GM08714 (cell line): Measurements from ENCODE around the gene FMNL2.

Experiments used
- H3K4me3 ChIP-seq: fragments of 200-500 bp; sonication (Bioruptor generic); 2 replicates; pipeline ENCODE4 v1.5.1; 2014; ENCODE audit warnings: mild to moderate bottlenecking, low read length, inconsistent platforms
- ZNF274 ChIP-seq: IDR thresholded peaks from 2 replicates; pipeline ENCODE4 v1.6.1; 2012; ENCODE audit warnings: mild to moderate bottlenecking, low read depth, low read length

Gene FMNL2

GRCh38 chr2:152588998-152589397, 254.0 kb downstream of the FMNL2 start:
- no peak overlapping the region for H3K4me3 ChIP-seq
- no peak for TF ChIP-seq ZNF274

- no peak overlapping the region for H3K4me3 ChIP-seq
- TF ChIP-seq ZNF274 = no peak
Observed at GRCh38 chr2:152594022-152594766, 259.2 kb downstream of the FMNL2 start.

- H3K4me3 ChIP-seq = no peak overlapping the region
- no peak for TF ChIP-seq ZNF274
Observed at GRCh38 chr2:152594792-152595191, 259.8 kb downstream of the FMNL2 start.

DNA sequence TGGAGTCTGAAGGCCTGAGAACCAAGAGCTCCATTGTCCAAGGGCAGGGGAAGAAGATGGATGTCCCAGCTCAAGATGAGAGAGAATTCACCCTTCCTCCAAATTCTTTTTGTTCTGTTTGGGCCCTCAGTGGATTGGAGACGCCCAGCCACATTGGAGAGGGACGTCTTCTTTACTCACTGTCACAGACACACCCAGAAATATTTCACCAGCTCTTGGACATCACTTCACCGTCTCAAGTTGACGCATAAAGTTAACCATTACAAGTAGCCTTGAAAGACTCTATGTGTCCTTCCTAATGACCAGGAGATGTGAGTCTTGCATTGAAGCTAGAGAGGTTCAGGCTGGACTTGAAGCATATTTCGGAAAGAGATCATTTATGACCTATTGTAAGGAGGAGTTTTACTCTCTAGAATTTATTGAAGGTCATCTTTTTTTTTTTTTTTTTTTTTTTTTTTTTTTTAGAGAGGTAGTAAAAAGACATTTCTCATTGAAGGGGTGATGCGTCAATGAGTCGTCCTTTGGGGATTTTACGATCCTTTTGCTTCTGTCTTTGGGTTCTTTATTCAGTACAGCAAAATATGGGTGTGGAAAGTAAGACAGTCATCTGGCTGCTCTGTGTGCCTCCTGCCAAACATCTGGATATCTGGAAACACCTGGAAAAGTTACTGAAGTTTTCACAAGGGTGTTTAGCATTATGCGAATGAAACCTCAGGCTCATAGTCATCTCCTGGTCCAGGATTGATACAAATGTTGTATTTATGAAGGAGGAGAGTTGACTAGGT, 264.2 kb downstream of the FMNL2 start:
- no peak for TF ChIP-seq ZNF274
- H3K4me3 ChIP-seq = no peak overlapping the region

- TF ChIP-seq ZNF274 = no peak
- no peak overlapping the region for H3K4me3 ChIP-seq
Observed at GRCh38 chr2:152600051-152600657, 265.2 kb downstream of the FMNL2 start.

GRCh38 chr2:152600697-152601096, 265.7 kb downstream of the FMNL2 start:
- no peak overlapping the region for H3K4me3 ChIP-seq
- no peak for TF ChIP-seq ZNF274

- no peak for TF ChIP-seq ZNF274
Observed at GRCh38 chr2:152602750-152603149, 267.8 kb downstream of the FMNL2 start.

GRCh38 chr2:152603166-152603565, 268.2 kb downstream of the FMNL2 start:
- H3K4me3 ChIP-seq = no peak overlapping the region
- no peak for TF ChIP-seq ZNF274

More at GRCh38 chr2:152602750-152603149, 267.8 kb downstream of the FMNL2 start:
- H3K4me3 ChIP-seq = no peak overlapping the region

- no peak for TF ChIP-seq ZNF274
- H3K4me3 ChIP-seq = no peak overlapping the region
Observed at GRCh38 chr2:152606081-152606480, 271.1 kb downstream of the FMNL2 start.

DNA sequence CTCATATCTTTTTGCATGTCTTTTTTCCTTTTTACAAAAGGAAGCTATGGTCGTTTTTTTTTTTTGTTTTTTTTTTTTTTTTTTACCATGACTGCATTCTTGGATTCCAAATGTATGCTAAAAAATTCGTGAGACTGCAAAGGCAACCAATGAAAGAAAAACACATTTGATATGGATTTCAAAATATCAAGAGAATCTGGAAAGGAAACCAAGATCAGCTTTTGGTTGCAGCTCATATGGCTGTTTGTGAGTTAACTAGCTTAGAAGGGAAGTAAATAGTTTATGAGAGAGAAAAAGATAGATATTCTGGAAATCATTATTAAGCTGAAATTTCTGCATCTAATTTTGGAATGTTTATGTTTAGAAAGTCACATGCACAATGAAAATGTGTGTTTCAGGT, 272.0 kb downstream of the FMNL2 start:
- H3K4me3 ChIP-seq = no peak overlapping the region
- TF ChIP-seq ZNF274 = no peak

GRCh38 chr2:152607793-152608300, 272.9 kb downstream of the FMNL2 start:
- H3K4me3 ChIP-seq = no peak overlapping the region
- no peak for TF ChIP-seq ZNF274

GRCh38 chr2:152609154-152609553, 274.2 kb downstream of the FMNL2 start:
- no peak for TF ChIP-seq ZNF274
- H3K4me3 ChIP-seq = no peak overlapping the region

DNA sequence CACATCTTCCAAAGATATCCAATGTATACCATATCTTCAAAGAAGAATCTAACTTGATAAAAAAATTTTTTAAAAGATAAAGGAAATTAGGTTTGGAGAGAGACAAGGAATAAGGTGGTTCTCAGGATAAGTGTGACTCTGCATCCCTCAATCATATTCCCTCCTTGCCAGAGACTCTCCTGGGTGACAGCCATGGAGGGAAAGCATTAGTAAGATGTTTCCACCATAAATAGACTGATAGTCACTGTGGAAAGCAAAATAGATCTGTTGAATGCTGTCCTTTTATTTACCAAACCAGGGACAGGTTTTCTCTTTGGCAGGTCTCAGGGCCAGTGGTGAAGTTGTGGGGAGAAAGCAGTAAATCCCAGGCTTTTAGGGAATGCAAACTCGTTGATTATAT, 274.7 kb downstream of the FMNL2 start:
- TF ChIP-seq ZNF274 = no peak
- no peak overlapping the region for H3K4me3 ChIP-seq

GRCh38 chr2:152611458-152612231, 276.7 kb downstream of the FMNL2 start:
- H3K4me3 ChIP-seq = peak overlapping the region; percentile 14; the same call in 1 of the 2 replicates
- TF ChIP-seq ZNF274 = no peak
